Ovary (tissue), 9 donors: ENCODE measurements around the gene TANC1. TPM values are rescaled to one million over a fixed set of nuclear protein-coding genes. Genes with fewer than 3 reads are reported as not detected.

ENCODE experiments used
- DNase-seq, 5 donors: peaks; one replicate each; pipeline ENCODE4 v3.0.0-alpha.2; 2019 to 2020
- H3K27ac ChIP-seq, 2 donors: fragments of 200-600 bp; one replicate each; pipeline versions ENCODE4 v1.5.1 to v1.8.0; 2019 to 2022
- H3K27me3 ChIP-seq: fragments of 200-600 bp; one replicate; pipeline ENCODE4 v1.8.0; 2022
- H3K36me3 ChIP-seq: fragments of 200-600 bp; sonication (generic); one replicate; pipeline ENCODE4 v1.5.1; 2019
- H3K4me1 ChIP-seq: one replicate; pipeline ENCODE4 v1.8.1; 2013; ENCODE audit warnings: mild to moderate bottlenecking, moderate library complexity; ENCODE audit not compliant: insufficient read depth
- H3K4me3 ChIP-seq: fragments of 200-600 bp; sonication (generic); one replicate; pipeline ENCODE4 v1.5.1; 2017
- H3K9me3 ChIP-seq, 2 donors: fragments of 200-600 bp in 1 of 2; sonication (generic) in 1 of 2; one replicate each; pipeline versions ENCODE4 v1.5.1 to v1.8.1; 2013 to 2019; ENCODE audit warnings: mild to moderate bottlenecking in 1 of 2, moderate library complexity in 1 of 2
- EP300 ChIP-seq: sonication (generic); formaldehyde crosslinking; IDR thresholded peaks from one replicate; pipeline ENCODE4 v1.6.1; 2017; ENCODE audit warnings: antibody characterized with exemption
- POLR2A ChIP-seq: fragments of 450-650 bp; IDR thresholded peaks from one replicate; pipeline ENCODE4 v1.6.1; 2017; ENCODE audit warnings: antibody characterized with exemption, mild to moderate bottlenecking, moderate library complexity
- WGBS, 3 donors: extraction: QIAGEN DNeasy Blood & Tissue Kit in 1 of 3; methylation state at CpG; one replicate each; pipeline versions ENCODE4 v1.1.5 to v1.1.7; 2013 to 2017; 5-methylcytosine and 5-hydroxymethylcytosine counted together
- intact Hi-C, 4 donors: fragments of 100-400 bp; cut with DNase I; formaldehyde crosslinking; loops; one replicate each; pipeline versions ENCODE4 v1.11.0 to v1.15.1; 2022 to 2023
- polyA plus RNA-seq, 2 donors: library from polyadenylated mRNA; stranded (reverse); fragments of 200-250 nt in 1 of 2; fragments of 350-450 nt in 1 of 2; fragmentation: Illumina TruSeq in 1 of 2; extraction: RNeasy Lipid Tissue Mini Kit (QIAGEN cat#74804) in 1 of 2; gene quantifications; one replicate each; pipeline ENCODE4 v1.2.3, GENCODE V29; 2013 to 2014
- total RNA-seq, 7 donors: library from RNA; depleted of rRNA in 2 of 7; stranded (reverse); fragments of >200 nt in 2 of 7; fragmentation: NEBNext Ultra II Directional in 3 of 7; extraction: Animal tissue kit (Norgen Biotek cat#: 25700) in 3 of 7; gene quantifications; one replicate each; pipeline versions ENCODE4 v1.1.0 to v1.2.4, GENCODE V29; 2016 to 2023
- TF ChIP-seq, protein P1 (sequence below), 3 donors: fragments of 450-650 bp in 2 of 3; fragments of 200-600 bp in 1 of 3; IDR thresholded peaks; one replicate each; pipeline versions ENCODE4 v1.5.1 to v1.8.0; 2016 to 2022; ENCODE audit warnings: antibody characterized with exemption in 3 of 3, mild to moderate bottlenecking in 1 of 3
- donor health status: DM: no; HTN: no; CAD: no; lungs with moderate emphysema.
- donor health status: DM: no; HTN: no; CAD: no.
- donor health status: Bipolar disorder and iron deficiency.
- donor health status: DM: yes; HTN: yes; CAD: no.
- donor health status: DM: no; HTN: no; CAD: no.
- donor health status: DM: yes; HTN: yes; CAD: no.

TANC1 gene
- total and polyA plus RNA-seq, 9 donors, result 12.2 to 39.2 (median 25.8) TPM

- Histone ChIP-seq H3K4me1 (peaks cover 8% of the 10 kb centered on the region), H3K27me3 (no peaks in the 10 kb centered on the region), H3K27ac (no peak overlapping the region), H3K9me3 (no peaks in the 10 kb centered on the region), H3K4me3 (no peak overlapping the region), H3K36me3 (no peaks in the 10 kb centered on the region)
- DNase-seq, result no peak
- TF ChIP-seq, protein P1, sequence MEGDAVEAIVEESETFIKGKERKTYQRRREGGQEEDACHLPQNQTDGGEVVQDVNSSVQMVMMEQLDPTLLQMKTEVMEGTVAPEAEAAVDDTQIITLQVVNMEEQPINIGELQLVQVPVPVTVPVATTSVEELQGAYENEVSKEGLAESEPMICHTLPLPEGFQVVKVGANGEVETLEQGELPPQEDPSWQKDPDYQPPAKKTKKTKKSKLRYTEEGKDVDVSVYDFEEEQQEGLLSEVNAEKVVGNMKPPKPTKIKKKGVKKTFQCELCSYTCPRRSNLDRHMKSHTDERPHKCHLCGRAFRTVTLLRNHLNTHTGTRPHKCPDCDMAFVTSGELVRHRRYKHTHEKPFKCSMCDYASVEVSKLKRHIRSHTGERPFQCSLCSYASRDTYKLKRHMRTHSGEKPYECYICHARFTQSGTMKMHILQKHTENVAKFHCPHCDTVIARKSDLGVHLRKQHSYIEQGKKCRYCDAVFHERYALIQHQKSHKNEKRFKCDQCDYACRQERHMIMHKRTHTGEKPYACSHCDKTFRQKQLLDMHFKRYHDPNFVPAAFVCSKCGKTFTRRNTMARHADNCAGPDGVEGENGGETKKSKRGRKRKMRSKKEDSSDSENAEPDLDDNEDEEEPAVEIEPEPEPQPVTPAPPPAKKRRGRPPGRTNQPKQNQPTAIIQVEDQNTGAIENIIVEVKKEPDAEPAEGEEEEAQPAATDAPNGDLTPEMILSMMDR (IDR thresholded peaks at IDR 0.05), result no peak
- TF ChIP-seq POLR2A (no peak), EP300 (no peak)
- WGBS, 3 donors, result 80 to 85% (median 81%) methylated on average over 8 of the region's 8 CpGs
- intact Hi-C loops, result no loop called here
These were observed 180.5 kb downstream of the TANC1 start for GRCh38 chr2:159148901-159149300.

DNA sequence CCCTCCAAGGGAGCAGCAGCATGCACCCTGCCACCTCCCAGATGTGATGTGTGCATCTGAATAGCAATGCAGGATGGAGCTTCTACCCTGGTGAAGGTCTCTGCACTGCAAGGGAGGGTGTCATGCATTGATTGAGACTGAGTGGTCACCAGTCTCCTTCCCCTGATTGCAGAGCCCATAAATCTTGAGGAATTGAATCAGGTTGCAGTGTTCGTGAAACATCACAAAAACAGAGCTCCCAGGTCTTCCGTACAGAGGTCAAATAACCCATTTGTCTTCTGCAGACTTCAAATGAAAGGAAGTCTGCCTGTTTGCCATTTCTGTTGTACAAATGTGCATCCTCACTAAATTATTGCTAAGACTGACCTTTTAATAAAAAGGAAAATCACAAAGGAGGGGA lies 181.3 kb downstream of the TANC1 start:
- TF ChIP-seq POLR2A (no peak), EP300 (no peak)
- TF ChIP-seq, protein P1 (IDR thresholded peaks at IDR 0.05), result no peak
- Histone ChIP-seq H3K4me3 (no peak overlapping the region), H3K9me3 (no peaks in the 10 kb centered on the region), H3K36me3 (no peaks in the 10 kb centered on the region), H3K4me1 (peaks cover 8% of the 10 kb centered on the region), H3K27me3 (no peaks in the 10 kb centered on the region), H3K27ac (no peak overlapping the region)
- WGBS, 3 donors, result 59 to 66% (median 60%) methylated on average over 2 of the region's 2 CpGs
- intact Hi-C loops, result no loop called here
- no peak for DNase-seq

DNA sequence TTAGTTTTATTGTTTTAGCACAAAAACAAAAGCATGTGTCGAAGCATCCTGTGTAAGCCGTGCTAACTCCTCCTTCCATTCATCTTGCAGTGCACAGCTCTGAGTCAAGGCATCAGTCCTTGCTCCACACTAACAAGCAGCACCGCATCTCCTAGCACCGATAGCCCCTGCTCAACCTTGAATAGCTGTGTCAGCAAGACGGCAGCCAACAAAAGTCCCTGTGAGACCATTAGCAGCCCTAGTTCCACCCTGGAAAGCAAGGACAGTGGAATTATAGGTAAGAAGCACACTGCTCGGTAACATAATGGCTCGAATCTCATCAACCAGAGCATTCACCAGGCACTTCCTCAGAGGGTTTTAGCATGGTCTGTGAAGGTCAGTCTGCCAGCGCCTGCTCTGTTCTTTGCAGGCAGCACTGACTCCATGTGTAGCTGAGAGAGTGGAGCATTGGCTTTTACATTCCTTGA lies 181.9 kb downstream of the TANC1 start:
- intact Hi-C loops, result no loop called here
- Histone ChIP-seq H3K27me3 (no peaks in the 10 kb centered on the region), H3K4me3 (no peak overlapping the region), H3K4me1 (peaks cover 8% of the 10 kb centered on the region), H3K36me3 (no peaks in the 10 kb centered on the region), H3K27ac (no peak overlapping the region), H3K9me3 (no peaks in the 10 kb centered on the region)
- DNase-seq, result no peak
- 28 to 51% (median 33%) methylated on average over 8 of the region's 8 CpGs for WGBS, 3 donors
- TF ChIP-seq, protein P1 (IDR thresholded peaks at IDR 0.05), result no peak
- no peak for TF ChIP-seq POLR2A

GRCh38 chr2:159151198-159152127 lies 183.0 kb downstream of the TANC1 start:
- H3K36me3 ChIP-seq, result no peaks in the 10 kb centered on the region
- H3K4me3 ChIP-seq, result no peak overlapping the region
- peaks cover 8% of the 10 kb centered on the region for H3K4me1 ChIP-seq

More at GRCh38 chr2:159151198-159152127, 183.0 kb downstream of the TANC1 start:
- Histone ChIP-seq H3K27ac (no peak overlapping the region), H3K27me3 (no peaks in the 10 kb centered on the region), H3K9me3 (no peaks in the 10 kb centered on the region)
- no peak for DNase-seq
- WGBS, 3 donors, result 78 to 87% (median 86%) methylated on average over 5 of the region's 5 CpGs
- intact Hi-C loops, result no loop called here
- TF ChIP-seq EP300 (no peak), POLR2A (no peak)
- TF ChIP-seq, protein P1 (IDR thresholded peaks at IDR 0.05), result no peak
